HG03442 (cell line): ENCODE measurements around the gene CEMIP.

ENCODE experiments used
- ATAC-seq: cut with Tn5 transposase; IDR thresholded peaks from one replicate; pipeline ENCODE4 v1.9.1; 2021; ENCODE audit warnings: mild to moderate bottlenecking, moderate library complexity; ENCODE audit not compliant: unreplicated experiment

Gene CEMIP

DNA sequence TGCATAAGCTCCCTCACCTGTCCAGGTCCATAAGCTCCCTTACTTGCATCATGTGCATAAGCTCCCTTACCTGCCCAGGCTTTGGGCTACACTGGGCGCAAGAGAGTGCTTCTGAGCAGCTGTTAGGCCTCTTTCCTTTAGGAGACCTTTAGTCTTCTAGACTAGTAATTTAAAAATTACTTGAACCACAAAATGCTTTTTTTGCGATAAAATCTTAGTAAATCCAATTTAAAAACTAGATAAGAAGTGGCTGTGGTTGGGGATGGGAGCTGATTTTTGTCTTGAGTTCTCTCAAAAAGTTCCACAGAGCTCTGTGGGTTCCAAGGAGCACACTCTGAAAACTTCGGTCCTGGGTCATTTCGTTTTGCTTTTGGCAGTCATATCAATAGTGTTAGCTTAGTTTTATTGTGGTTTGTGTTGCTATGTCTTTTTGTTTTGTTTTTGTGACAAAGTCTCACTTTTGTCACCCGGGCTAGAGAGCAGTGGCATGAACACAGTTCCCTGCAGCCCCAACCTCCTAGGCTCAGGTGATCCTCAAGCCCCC lies 6.7 kb downstream of the CEMIP start:
- no peak for ATAC-seq

DNA sequence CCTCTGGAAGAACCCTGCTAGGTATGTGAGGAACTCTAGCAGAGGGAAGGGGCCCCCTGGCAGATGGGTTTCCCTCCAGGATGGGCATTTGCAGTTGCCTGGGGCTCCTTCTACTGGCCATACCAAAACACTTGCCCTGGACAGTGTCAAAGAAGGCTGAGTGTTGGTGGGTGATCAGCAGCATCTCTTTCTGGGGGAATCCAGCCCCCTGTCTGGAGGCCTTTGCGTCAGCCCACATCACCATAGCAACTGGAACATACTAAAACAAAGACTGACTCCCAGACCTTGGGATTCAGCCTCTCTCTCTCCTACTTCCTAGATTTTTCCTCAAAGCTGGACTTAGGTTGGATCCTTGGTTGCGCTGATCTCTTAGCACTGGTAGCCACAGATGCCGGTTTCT lies 8.1 kb downstream of the CEMIP start:
- no peak for ATAC-seq

DNA sequence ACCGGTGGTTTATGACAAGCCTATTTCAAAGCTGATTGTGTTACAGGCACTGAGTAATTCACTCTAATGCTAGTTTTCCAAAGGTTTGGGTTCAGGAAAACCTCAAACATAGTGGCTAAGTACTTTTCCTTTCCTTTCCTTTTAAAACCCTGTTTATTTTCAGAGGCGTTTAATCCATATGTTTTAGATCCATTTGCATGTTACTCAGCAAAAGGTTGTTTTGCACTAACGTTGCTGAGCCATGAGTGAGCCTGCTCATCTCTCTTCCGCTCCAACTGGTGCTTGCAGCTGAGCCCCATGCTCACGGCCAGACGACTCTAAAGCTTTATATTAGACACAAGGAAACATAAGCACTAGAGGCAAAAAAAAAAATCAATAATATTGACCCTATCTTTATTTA lies 9.4 kb downstream of the CEMIP start:
- ATAC-seq, result no peak

DNA sequence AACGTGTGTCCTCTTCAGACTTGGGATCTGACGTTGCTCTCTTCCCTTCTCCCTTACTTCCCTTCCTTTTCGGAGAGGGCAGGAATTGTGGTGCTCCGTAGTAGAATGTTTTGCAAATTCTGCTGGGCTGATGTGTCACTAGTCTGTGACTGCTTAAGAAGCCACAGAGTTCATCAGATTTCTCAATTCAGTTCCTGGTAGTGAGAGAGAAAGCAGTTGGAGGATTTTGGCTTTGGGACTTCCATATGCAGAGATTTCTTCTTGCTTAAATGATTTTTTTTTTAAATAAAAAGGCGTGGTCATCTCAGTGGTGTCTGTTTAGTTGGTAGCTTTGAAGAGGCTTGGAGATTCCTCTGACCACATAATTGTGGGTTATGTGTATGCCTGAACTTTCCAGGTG lies 10.1 kb downstream of the CEMIP start:
- ATAC-seq, result no peak

DNA sequence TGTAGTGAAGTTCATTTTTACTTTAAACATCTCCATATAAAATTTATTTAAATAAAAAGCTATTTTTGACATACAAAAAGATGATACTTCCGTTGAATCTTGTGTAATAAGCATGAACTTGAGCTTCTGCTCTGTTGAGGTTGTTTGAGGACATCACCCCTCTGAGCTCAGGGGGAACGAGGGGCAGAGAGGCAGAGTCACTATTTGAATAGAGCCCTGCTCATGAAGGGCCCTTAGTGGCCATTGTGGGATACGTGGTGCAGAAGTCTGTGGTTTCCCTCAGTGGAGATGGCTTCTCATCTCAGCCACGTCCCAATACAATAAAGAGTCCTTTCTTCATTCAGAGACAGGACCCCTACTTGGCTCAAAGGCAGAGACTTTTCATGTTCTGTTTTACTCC lies 10.6 kb downstream of the CEMIP start:
- ATAC-seq, result no peak

DNA sequence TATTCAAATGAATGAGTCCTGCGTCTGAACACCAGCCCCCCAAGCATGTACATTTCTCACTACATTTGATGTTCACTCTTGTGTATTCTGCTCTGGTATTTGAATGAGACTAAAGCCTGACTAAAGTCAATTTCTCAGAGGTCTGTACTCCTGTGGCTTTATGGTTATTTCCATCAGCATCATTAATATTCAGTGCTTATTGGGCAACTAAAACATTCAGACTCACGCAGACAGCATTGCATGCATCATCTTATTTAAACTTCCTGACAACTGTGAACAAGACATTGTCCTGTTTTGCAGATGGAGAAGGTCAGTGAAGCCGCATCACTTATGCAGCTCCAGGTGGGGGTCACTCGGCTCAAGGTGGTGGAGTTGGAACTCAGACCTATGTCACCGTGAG lies 11.1 kb downstream of the CEMIP start:
- no peak for ATAC-seq

DNA sequence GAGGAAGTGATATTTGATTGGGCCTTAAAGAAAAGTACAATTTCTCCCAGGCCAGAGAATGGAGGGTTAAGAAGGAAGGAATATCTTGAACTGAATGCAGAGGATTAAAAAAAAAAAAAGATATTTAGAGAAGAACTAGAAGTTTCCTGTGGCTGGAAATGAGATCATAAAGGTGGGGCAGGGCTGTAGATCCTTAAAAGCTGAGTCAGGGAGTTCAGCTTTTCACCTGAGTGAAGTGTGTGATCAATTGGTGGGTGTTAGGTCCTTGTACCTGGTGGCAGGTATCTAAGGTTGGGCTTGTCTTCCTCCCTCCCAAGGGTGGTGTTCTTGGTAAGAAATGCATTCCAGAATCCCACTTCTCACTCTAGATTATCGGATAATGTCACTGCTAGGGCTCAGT lies 11.8 kb downstream of the CEMIP start:
- no peak for ATAC-seq

DNA sequence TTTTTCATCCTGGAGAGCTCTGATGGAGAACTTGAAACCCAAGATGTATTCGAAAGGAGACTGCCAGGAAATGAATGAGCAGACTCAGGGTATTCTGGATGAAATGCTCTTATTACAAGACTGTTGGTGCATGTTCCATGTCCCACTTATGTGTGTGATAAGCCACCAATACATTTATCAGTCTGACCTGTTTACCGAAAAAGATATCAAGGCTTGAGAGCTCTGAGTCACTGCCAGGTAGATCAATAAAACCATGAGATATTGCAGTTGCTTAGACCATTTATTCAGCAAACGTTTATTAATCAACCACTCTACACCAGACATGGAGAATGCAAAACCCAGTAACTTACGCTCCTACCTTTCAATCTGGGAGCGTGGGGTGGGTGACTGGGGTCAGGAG lies 17.2 kb downstream of the CEMIP start:
- no peak for ATAC-seq

DNA sequence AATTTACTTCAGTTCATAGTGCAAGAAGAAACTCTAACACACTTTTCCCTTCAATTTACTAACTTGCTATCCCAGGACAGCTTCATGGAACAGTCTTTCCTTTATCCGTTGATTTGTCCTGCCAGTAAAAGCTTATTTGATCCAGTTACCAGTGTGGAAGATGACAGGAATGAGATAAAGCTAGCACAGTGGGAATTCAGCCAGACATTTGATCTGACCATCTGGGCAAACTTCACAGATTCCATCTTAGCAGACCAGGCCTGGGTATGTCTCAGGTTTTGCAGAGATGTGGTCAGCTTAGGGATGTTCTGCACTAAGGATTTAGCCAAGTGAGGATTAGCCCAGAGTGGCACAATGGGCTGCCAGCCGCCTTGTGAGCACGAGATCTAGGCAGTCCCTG lies 19.7 kb downstream of the CEMIP start:
- no peak for ATAC-seq

DNA sequence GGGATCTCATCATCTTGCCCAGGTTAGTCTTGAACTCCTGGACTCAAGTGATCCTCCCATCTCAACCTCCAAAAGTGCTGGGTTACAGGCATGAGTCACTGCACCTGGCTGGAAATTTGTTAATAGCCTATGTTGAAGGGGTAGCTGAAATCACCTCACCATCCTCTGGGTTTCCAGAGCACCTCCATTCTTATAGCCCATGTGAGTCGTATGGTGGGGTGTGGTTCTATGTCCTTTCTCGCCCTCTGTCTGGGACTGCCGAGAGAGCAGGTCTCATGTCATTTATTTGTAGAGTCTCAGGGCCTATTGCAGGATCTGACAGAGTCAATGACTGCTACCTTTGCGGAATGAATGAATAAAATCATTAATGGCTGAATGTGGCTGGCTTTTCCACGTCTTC lies 20.9 kb downstream of the CEMIP start:
- no peak for ATAC-seq

DNA sequence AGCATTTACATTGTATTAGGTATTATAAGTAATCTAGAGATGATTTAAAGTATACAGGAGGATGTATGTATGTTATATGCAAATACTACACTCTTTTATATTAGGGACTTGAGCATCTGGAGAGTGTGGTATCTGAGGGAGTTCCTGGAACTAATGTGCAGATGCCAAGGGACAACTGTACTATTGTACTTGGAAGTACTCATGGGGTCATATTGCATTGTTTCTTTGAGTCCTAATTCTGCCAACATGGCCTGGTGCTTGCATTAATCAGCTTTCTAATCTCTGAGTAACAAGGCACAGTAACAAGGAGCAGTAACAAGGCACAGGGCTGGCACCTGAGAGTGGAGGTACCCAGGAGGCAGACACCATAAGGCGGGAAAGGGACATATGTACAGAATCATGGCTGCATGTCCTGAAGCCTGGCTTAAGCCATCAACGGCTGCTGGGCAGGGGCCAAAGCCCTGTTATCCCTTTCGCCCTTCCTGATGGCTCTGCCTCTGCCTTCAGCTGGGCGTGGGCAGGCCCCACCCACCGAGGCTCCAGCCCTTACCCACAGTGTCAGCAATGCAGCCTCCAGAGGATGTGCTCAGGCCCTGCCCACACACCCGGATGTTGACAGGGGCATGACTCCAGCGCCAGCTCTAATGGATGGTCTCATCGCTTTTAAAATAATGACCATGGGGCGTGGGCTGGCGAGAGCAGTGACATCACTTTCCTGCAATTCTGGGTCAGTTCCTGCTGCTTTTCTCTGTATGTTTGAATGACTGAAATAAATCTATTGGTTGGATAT lies 22.9 kb downstream of the CEMIP start:
- no peak for ATAC-seq

DNA sequence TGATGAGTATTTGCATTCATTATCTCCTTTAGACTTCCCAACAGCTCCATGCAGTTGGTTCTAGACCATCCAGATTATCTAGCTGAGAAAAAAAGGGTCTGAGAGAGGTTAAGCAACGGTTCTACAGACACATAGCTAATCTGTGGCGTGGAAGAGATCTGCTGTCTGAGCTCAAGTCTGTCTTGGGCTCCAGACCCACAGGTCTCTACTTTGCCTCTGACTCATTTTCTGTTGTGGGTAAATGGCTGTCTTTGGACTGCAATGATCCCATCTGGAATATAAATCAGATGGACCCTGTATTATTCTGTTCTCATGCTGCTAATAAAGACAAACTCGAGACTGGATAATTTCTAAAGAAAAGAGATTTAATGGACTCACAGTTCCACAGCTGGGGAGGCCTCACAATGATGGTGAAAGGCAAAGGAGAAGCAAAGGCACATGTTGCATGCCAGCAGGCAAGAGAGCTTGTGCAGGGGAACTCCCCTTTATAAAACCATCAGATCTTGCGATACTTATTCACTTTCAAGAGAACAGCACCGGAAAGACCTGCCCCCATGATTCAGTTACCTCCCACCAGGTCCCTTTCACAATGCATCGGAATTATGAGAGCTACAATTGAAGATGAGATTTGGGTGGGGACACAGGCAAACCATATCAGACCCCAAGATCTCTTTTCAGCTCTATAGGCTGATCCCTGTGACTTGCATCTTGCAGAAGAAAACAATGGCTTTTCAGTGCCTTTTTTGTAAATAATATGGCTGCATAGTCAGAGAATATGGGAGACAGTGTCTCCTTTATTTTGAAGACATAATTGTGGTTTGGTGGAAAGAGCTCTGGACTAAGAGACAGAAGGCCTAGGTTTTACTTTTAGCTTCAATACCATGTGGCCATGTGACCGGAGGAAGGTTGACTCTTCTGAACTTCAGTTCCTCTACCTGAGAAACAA lies 24.7 kb downstream of the CEMIP start:
- ATAC-seq, result no peak

DNA sequence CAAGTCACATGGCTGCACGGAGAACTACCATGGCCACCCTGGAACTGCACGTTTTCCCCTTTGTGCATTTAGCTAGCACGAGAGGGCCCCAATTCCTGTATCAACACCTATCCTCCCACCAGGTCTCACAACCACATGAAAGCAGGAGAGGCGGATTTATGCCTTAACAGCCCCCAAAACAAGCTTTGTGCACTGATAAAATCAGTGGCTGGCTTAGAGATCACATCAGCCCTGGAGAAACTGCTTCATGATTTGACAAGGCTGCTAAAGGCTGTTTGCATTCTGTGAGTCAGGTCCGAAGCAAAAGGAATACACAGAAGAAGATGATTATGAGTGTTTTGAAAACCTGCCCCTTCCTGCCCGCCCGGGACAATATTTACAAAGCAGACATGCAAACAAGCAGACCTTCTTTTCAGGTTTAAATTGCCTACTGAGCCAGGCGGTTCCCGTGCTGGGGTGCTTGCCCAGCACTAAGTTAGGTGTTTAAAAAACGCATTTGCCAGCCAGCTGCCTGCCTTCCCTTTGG lies 25.9 kb downstream of the CEMIP start:
- no peak for ATAC-seq

DNA sequence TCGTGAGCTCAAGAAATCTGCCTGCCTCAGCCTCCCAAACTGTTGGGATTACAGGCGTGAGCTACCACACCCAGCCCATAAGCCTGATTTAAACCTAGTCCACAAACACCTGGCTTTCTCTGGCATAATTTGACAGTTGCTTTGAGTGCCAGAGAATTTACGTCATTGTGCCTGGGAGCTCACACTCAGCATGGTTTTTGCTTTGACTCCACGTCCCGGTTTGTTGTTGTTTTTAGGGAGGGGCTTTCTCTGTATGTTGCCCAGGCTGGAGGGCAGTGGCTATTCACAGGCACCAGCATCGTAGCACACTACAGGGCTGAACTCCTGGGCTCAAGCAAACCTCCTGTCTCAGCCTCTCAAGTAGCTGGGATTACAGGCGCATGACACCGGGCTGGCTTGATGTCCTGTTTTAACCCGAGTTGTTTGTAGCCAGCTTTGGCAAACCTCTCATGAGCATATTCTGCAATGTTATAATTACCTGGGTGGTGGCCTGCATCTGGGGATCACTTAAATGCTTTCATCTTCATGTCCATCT lies 32.7 kb downstream of the CEMIP start:
- no peak for ATAC-seq

DNA sequence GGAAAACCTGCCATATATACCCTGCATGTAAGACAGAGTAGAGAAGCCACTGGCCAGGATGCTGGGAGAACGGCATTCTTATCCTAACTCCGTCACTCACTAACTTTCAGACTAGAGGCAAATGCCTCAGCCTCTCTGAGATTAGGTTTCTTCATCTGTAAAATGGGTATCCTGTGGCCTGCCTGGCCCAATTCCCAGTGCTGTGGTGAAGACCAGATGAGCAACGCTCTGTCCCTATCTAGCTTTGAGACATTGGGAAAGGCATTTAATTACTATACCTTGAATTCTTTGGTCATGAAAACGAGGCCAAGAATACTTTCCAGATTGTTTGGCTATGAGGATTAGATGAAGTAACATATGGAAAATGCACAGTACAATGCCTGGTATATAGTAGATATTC lies 35.9 kb downstream of the CEMIP start:
- ATAC-seq, result no peak

DNA sequence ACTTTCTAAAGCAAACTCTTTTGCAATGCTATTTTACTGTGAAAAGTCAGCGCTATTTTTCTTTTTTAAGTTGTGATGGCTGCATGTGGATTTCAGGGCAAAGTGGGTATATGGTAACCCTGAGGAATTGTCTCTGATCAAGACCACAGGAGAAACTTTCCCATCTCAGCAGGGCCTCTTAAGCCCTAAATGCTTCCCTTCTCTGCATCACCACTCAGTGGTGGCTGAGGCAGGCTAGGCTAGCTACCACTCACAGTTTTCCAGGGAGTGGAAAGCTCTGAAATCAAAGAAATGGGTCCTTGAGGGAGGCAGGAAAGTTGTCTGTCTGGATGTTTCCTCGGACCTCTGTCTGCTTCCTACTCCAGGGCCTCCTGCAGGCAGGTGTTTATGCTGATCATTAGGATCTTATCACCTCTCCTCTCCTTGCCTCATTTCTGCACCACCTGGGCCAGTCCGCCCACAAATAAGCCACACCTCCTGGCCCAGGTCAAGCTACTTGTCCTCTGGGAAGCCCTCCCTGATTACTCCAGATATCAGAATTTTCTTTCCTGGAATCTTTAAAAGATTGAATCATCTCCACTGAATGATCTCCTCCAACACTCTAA lies 37.0 kb downstream of the CEMIP start:
- ATAC-seq, result no peak

DNA sequence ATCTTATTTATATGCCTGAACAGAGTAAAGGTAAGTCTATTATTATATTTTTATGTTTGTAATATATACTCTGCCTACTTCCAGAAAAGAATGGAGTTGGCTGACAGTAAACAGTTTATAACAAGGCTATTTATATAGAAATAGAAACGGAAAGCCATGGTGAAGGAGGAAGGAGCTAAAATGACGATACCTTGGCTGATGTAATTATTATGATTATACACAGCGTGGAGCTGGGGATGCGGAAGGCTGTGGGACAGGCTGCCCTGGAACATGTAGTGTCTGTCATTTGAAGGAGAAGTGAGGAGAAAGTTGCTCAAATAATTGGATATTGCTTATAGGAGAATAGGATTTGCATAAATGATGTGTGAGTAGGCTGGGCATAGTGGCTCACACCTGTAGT lies 37.8 kb downstream of the CEMIP start:
- no peak for ATAC-seq

DNA sequence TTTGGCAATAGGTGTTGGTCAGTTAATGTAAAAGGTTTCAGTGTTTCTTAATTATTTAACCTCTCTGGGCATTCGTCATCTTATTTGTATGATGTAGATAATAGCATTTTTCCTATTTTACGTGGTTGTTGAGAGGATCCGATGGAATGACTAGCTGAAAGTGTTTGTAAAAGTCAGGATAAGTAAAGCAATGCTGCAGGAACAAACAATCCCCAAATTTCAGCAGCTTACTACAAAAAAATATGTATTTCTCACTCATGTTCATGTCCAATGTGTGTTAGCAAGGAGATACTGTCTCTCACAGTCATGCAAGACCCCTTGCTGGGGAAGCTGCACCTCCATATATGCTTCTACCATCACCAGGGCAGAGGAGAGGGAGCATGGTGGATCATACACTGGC lies 38.7 kb downstream of the CEMIP start:
- no peak for ATAC-seq

DNA sequence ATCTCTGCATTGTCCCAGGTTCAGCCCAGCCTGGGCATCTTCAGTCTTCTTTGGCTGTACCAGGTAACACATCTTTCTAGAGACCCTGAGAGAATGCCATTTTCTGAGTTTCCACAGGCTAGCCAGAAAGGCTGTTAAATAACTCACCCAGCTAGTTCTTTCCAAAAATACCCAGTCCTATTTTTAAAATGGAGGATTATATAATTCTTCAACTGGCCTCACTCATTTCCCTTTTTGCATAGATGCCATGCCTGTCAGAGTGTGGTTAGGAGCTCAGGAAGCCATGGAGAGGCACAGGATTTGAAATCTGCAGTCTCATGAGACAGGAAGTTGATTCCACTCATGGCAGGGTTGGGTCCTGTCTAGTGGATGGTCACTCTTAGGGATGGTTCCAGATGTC lies 39.8 kb downstream of the CEMIP start:
- no peak for ATAC-seq

DNA sequence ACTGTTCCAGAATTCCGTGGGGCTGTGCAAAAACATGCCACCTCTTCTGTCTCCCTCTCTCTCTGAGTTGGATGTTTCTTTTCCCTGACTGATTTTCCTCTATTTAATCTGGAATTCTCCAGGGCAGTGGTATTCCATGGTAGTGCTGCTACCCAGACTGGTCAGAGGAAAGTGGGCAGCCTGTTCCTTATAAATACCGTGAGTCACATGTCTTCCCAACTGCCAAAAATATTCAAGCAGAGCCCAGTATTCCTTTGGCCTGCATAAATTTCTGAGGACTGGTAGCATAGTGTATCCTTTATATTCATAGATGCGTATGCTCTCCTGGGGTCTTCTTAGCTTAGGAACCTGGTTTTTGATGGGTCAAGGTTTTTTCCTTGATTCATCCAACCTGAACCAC lies 40.9 kb downstream of the CEMIP start:
- ATAC-seq, result no peak

DNA sequence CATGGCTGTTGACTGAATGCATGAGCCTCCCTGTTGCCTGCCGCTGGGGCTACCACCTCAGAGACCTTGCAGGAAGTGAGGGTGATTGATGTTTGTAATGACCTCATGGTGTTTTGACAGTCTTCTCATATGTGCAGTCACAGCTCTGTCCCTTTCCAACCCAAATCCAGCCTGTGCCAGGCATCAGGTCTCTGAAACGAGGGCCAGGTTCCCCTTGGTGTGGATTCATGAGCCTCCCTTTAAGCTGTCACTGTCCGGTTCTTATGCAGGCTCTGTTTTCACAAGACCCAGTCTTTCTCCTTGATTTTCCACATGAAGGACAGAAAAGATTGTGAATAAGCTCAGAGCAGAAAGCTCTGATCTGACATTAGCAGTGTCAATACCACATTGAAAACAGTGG lies 43.1 kb downstream of the CEMIP start:
- ATAC-seq, result no peak
